Astrocyte (in vitro differentiated cells and primary cell): ENCODE measurements around the gene WHRN. TPM values are rescaled to one million over a fixed set of nuclear protein-coding genes. Genes with fewer than 3 reads are reported as not detected.

Experiments used
- DNase-seq: peaks from one replicate; pipeline ENCODE4 v3.0.0-alpha.2; 2010; ENCODE audit warnings: low read depth
- FAIRE-seq: peaks from 2 replicates; lab custom pipeline; 2011; peaks lifted over from hg19 to GRCh38; lab: Jason Lieb, UNC
- H2AFZ ChIP-seq: 2 replicates; pipeline ENCODE4 v1.6.0; 2012; ENCODE audit warnings: low read depth, low read length, inconsistent platforms
- H3K27ac ChIP-seq: 2 replicates; pipeline ENCODE4 v1.5.1; 2011; ENCODE audit warnings: low read depth, low read length, inconsistent platforms
- H3K27me3 ChIP-seq: 2 replicates; pipeline ENCODE4 v1.6.0; 2011; ENCODE audit warnings: low read length, inconsistent platforms; ENCODE audit not compliant: insufficient read depth
- H3K36me3 ChIP-seq: 2 replicates; pipeline ENCODE4 v1.5.1; 2011; ENCODE audit warnings: low read length, inconsistent platforms; ENCODE audit not compliant: insufficient read depth
- H3K4me1 ChIP-seq: 2 replicates; pipeline ENCODE4 v1.5.1; 2011; ENCODE audit warnings: low read length, inconsistent platforms; ENCODE audit not compliant: insufficient read depth
- H3K4me2 ChIP-seq: 2 replicates; pipeline ENCODE4 v1.6.0; 2012; ENCODE audit warnings: low read length, inconsistent platforms
- H3K4me3 ChIP-seq: 2 replicates; pipeline ENCODE4 v1.5.1; 2011; ENCODE audit warnings: low read depth, mild to moderate bottlenecking, low read length, inconsistent platforms; ENCODE audit not compliant: insufficient read depth
- H3K79me2 ChIP-seq: 2 replicates; pipeline ENCODE4 v1.6.0; 2012; ENCODE audit warnings: mild to moderate bottlenecking, low read length, inconsistent platforms; ENCODE audit not compliant: insufficient read depth
- H3K9ac ChIP-seq: 2 replicates; pipeline ENCODE4 v1.6.0; 2012; ENCODE audit warnings: mild to moderate bottlenecking, low read length, inconsistent platforms
- H3K9me3 ChIP-seq: 2 replicates; pipeline ENCODE4 v1.5.1; 2012; ENCODE audit warnings: low read depth, mild to moderate bottlenecking, low read length, inconsistent platforms; ENCODE audit not compliant: insufficient read depth
- H4K20me1 ChIP-seq: 2 replicates; pipeline ENCODE4 v1.6.0; 2012; ENCODE audit warnings: low read length, inconsistent platforms; ENCODE audit not compliant: insufficient read depth
- H3K27ac Mint-ChIP-seq: one replicate; pipeline ENCODE4 v1.8.0; 2021; ENCODE audit warnings: mild to moderate bottlenecking, mixed read lengths; ENCODE audit not compliant: unreplicated experiment
- H3K27me3 Mint-ChIP-seq: one replicate; pipeline ENCODE4 v1.8.0; 2021; ENCODE audit warnings: low read depth, mixed read lengths; ENCODE audit not compliant: unreplicated experiment
- H3K36me3 Mint-ChIP-seq: one replicate; pipeline ENCODE4 v1.8.0; 2021; ENCODE audit warnings: low read depth, mixed read lengths; ENCODE audit not compliant: unreplicated experiment
- H3K4me1 Mint-ChIP-seq: one replicate; pipeline ENCODE4 v1.8.0; 2021; ENCODE audit warnings: low read depth, mixed read lengths; ENCODE audit not compliant: unreplicated experiment
- H3K4me3 Mint-ChIP-seq: one replicate; pipeline ENCODE4 v1.8.0; 2021; ENCODE audit warnings: mild to moderate bottlenecking, moderate library complexity, mixed read lengths; ENCODE audit not compliant: unreplicated experiment
- H3K9me3 Mint-ChIP-seq: one replicate; pipeline ENCODE4 v1.8.0; 2021; ENCODE audit warnings: mild to moderate bottlenecking, mixed read lengths; ENCODE audit not compliant: unreplicated experiment
- EZH2 ChIP-seq: IDR thresholded peaks from 2 replicates; pipeline ENCODE4 v1.6.1; 2012; ENCODE audit warnings: mild to moderate bottlenecking, low read length, inconsistent platforms; ENCODE audit not compliant: insufficient read depth
- total RNA-seq: library from RNA; stranded (reverse); gene quantifications from 2 replicates; pipeline ENCODE4 v1.2.1, GENCODE V29; 2021
- TF ChIP-seq, protein P1 (sequence below): IDR thresholded peaks from 2 replicates; pipeline ENCODE4 v1.5.1; 2011; ENCODE audit warnings: low read depth, mild to moderate bottlenecking, inconsistent platforms, low read length, moderate library complexity; ENCODE audit not compliant: insufficient read depth

Gene WHRN
- total RNA-seq, 1 donor from 2014 or later = 10.2 TPM

- no peaks in the 10 kb centered on the region for H3K79me2 ChIP-seq
- no peak for TF ChIP-seq EZH2
- TF ChIP-seq, protein P1, sequence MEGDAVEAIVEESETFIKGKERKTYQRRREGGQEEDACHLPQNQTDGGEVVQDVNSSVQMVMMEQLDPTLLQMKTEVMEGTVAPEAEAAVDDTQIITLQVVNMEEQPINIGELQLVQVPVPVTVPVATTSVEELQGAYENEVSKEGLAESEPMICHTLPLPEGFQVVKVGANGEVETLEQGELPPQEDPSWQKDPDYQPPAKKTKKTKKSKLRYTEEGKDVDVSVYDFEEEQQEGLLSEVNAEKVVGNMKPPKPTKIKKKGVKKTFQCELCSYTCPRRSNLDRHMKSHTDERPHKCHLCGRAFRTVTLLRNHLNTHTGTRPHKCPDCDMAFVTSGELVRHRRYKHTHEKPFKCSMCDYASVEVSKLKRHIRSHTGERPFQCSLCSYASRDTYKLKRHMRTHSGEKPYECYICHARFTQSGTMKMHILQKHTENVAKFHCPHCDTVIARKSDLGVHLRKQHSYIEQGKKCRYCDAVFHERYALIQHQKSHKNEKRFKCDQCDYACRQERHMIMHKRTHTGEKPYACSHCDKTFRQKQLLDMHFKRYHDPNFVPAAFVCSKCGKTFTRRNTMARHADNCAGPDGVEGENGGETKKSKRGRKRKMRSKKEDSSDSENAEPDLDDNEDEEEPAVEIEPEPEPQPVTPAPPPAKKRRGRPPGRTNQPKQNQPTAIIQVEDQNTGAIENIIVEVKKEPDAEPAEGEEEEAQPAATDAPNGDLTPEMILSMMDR = no peak
- no peaks in the 10 kb centered on the region for H3K4me1 ChIP-seq
- Mint-ChIP-seq H3K4me3 (no peak overlapping the region), H3K9me3 (peaks cover 8% of the 10 kb centered on the region), H3K27me3 (peaks cover 5% of the 10 kb centered on the region), H3K36me3 (peaks cover 16% of the 10 kb centered on the region), H3K4me1 (no peaks in the 10 kb centered on the region), H3K27ac (no peak overlapping the region)
- no peak overlapping the region for H2AFZ ChIP-seq
- no peaks in the 10 kb centered on the region for H3K27me3 ChIP-seq
- FAIRE-seq = no peak
- H3K9me3 ChIP-seq = no peaks in the 10 kb centered on the region
- DNase-seq = no peak
- no peak overlapping the region for H3K9ac ChIP-seq
- no peaks in the 10 kb centered on the region for H4K20me1 ChIP-seq
- H3K27ac ChIP-seq = no peak overlapping the region
- H3K4me3 ChIP-seq = no peak overlapping the region
- H3K4me2 ChIP-seq = no peak overlapping the region
- H3K36me3 ChIP-seq = no peaks in the 10 kb centered on the region
Observed at GRCh38 chr9:114460513-114461199, 44.6 kb downstream of the WHRN start.

GRCh38 chr9:114459464-114459863, 45.8 kb downstream of the WHRN start:
- H3K9me3 Mint-ChIP-seq = peaks cover 6% of the 10 kb centered on the region
- no peak overlapping the region for H3K4me3 Mint-ChIP-seq
- no peak overlapping the region for H3K27ac ChIP-seq
- H3K36me3 Mint-ChIP-seq = peaks cover 12% of the 10 kb centered on the region
- no peak overlapping the region for H2AFZ ChIP-seq
- no peaks in the 10 kb centered on the region for H3K4me1 ChIP-seq
- no peaks in the 10 kb centered on the region for H3K36me3 ChIP-seq
- no peak overlapping the region for H3K27ac Mint-ChIP-seq
- H3K4me3 ChIP-seq = no peak overlapping the region
- peaks cover 5% of the 10 kb centered on the region for H3K27me3 Mint-ChIP-seq
- DNase-seq = no peak
- H4K20me1 ChIP-seq = no peaks in the 10 kb centered on the region
- H3K4me2 ChIP-seq = no peak overlapping the region
- H3K79me2 ChIP-seq = no peaks in the 10 kb centered on the region
- H3K9ac ChIP-seq = no peak overlapping the region
- no peaks in the 10 kb centered on the region for H3K4me1 Mint-ChIP-seq
- FAIRE-seq = no peak
- TF ChIP-seq, protein P1 = no peak
- no peak for TF ChIP-seq EZH2
- no peaks in the 10 kb centered on the region for H3K27me3 ChIP-seq
- H3K9me3 ChIP-seq = no peaks in the 10 kb centered on the region

- Histone ChIP-seq H3K9ac (no peak overlapping the region), H3K79me2 (no peaks in the 10 kb centered on the region), H3K4me3 (no peak overlapping the region), H3K27ac (no peak overlapping the region), H3K9me3 (no peaks in the 10 kb centered on the region), H3K4me1 (no peaks in the 10 kb centered on the region), H3K4me2 (no peak overlapping the region), H2AFZ (no peak overlapping the region), H3K36me3 (no peaks in the 10 kb centered on the region), H3K27me3 (no peaks in the 10 kb centered on the region), H4K20me1 (no peaks in the 10 kb centered on the region)
- H3K4me3 Mint-ChIP-seq = no peak overlapping the region
- peaks cover 3% of the 10 kb centered on the region for H3K9me3 Mint-ChIP-seq
- peaks cover 7% of the 10 kb centered on the region for H3K27me3 Mint-ChIP-seq
- TF ChIP-seq, protein P1 = no peak
- TF ChIP-seq EZH2 = no peak
- FAIRE-seq (no peak), DNase-seq (no peak)
- no peaks in the 10 kb centered on the region for H3K4me1 Mint-ChIP-seq
- peaks cover 6% of the 10 kb centered on the region for H3K36me3 Mint-ChIP-seq
- H3K27ac Mint-ChIP-seq = no peak overlapping the region
Observed at GRCh38 chr9:114456929-114457328, 48.3 kb downstream of the WHRN start.
